SK-N-SH (cell line): ENCODE results near the gene KCNF1.

Source experiments
- MAX ChIP-seq: IDR thresholded peaks from 2 replicates; pipeline ENCODE4 v1.4.0; 2012; ENCODE audit warnings: low read depth
- REST ChIP-seq: IDR thresholded peaks from 2 replicates; pipeline ENCODE4 v1.6.1; 2012; ENCODE audit warnings: mild to moderate bottlenecking, low read depth, low read length, moderate library complexity
- SIN3A ChIP-seq: IDR thresholded peaks from 2 replicates; pipeline ENCODE4 v1.6.1; 2012; ENCODE audit warnings: low read depth, mild to moderate bottlenecking, low read length, moderate library complexity, borderline replicate concordance
- SMC3 ChIP-seq: IDR thresholded peaks from 2 replicates; pipeline ENCODE4 v1.6.1; 2012; ENCODE audit warnings: low read depth, low read length, improper control_type of control experiment
- USF2 ChIP-seq: fragments of 150-350 bp; IDR thresholded peaks from 2 replicates; pipeline ENCODE4 v1.6.1; 2017; ENCODE audit warnings: antibody characterized with exemption, low read length, low read depth, borderline replicate concordance

GRCh38 chr2:10946394-10946793 is 34.7 kb downstream of the KCNF1 start:
- TF ChIP-seq SMC3 (no peak), USF2 (no peak), MAX (no peak), REST (no peak), SIN3A (no peak)
